Suprapubic skin (tissue), 4 donors: ENCODE results near the gene GXYLT2. TPM values are rescaled to one million over a fixed set of nuclear protein-coding genes. Genes with fewer than 3 reads are reported as not detected.

Source experiments
- DNase-seq, 2 donors: peaks; one replicate each; pipeline ENCODE4 v3.0.0-alpha.2; 2019; ENCODE audit warnings: low spot score in 2 of 2
- H3K27ac ChIP-seq: fragments of 200-600 bp; sonication (generic); one replicate; pipeline ENCODE4 v1.5.1; 2019
- H3K27me3 ChIP-seq: fragments of 200-600 bp; sonication (generic); one replicate; pipeline ENCODE4 v1.5.1; 2019
- H3K36me3 ChIP-seq: fragments of 200-600 bp; sonication (generic); one replicate; pipeline ENCODE4 v1.5.1; 2019
- H3K4me1 ChIP-seq: fragments of 200-600 bp; sonication (generic); one replicate; pipeline ENCODE4 v1.5.1; 2019
- H3K4me3 ChIP-seq: fragments of 200-600 bp; sonication (generic); one replicate; pipeline ENCODE4 v1.5.1; 2019; ENCODE audit warnings: mild to moderate bottlenecking
- H3K9me3 ChIP-seq: fragments of 200-600 bp; sonication (generic); one replicate; pipeline ENCODE4 v1.5.1; 2019
- EP300 ChIP-seq: sonication (generic); formaldehyde crosslinking; IDR thresholded peaks from one replicate; pipeline ENCODE4 v1.6.1; 2017; ENCODE audit warnings: antibody characterized with exemption
- POLR2A ChIP-seq, 2 donors: fragments of 450-650 bp; IDR thresholded peaks; one replicate each; pipeline ENCODE4 v1.6.1; 2017; ENCODE audit warnings: antibody characterized with exemption in 2 of 2, mild to moderate bottlenecking in 2 of 2, moderate library complexity in 2 of 2
- POLR2AphosphoS5 ChIP-seq, 3 donors: sonication (generic); formaldehyde crosslinking; IDR thresholded peaks; one replicate each; pipeline ENCODE4 v1.6.1; 2017; ENCODE audit warnings: antibody characterized with exemption in 3 of 3
- WGBS: methylation state at CpG from one replicate; pipeline ENCODE4 v1.1.5; 2018; 5-methylcytosine and 5-hydroxymethylcytosine counted together
- total RNA-seq, 4 donors: library from RNA; depleted of rRNA; stranded (reverse); fragments of >200 nt; gene quantifications; one replicate each; pipeline ENCODE4 v1.1.0, GENCODE V29; 2016
- TF ChIP-seq, protein P1 (sequence below), 2 donors: fragments of 200-600 bp in 1 of 2; fragments of 450-650 bp in 1 of 2; sonication (generic) in 1 of 2; IDR thresholded peaks; one replicate each; pipeline ENCODE4 v1.5.1; 2016 to 2019; ENCODE audit warnings: antibody characterized with exemption in 2 of 2, mild to moderate bottlenecking in 1 of 2, moderate library complexity in 1 of 2

The GXYLT2 gene
- total RNA-seq, 4 donors from 2014 or later, result 0.72 to 18.6 (median 2.1) TPM

- H3K36me3 ChIP-seq, result no peaks in the 10 kb centered on the region
- 61% methylated on average over 4 of the region's 4 CpGs for WGBS
These were observed 9.3 kb downstream of the GXYLT2 start for GRCh38 chr3:72896996-72897757.

GRCh38 chr3:72897758-72898007 lies 9.8 kb downstream of the GXYLT2 start:
- Histone ChIP-seq H3K9me3 (no peaks in the 10 kb centered on the region), H3K36me3 (no peaks in the 10 kb centered on the region), H3K4me1 (peaks cover 4% of the 10 kb centered on the region), H3K27ac (no peak overlapping the region), H3K27me3 (no peaks in the 10 kb centered on the region), H3K4me3 (no peak overlapping the region)
- TF ChIP-seq EP300, result no peak
- TF ChIP-seq POLR2AphosphoS5 (IDR thresholded peaks at IDR 0.05), result no peak
- TF ChIP-seq, protein P1, sequence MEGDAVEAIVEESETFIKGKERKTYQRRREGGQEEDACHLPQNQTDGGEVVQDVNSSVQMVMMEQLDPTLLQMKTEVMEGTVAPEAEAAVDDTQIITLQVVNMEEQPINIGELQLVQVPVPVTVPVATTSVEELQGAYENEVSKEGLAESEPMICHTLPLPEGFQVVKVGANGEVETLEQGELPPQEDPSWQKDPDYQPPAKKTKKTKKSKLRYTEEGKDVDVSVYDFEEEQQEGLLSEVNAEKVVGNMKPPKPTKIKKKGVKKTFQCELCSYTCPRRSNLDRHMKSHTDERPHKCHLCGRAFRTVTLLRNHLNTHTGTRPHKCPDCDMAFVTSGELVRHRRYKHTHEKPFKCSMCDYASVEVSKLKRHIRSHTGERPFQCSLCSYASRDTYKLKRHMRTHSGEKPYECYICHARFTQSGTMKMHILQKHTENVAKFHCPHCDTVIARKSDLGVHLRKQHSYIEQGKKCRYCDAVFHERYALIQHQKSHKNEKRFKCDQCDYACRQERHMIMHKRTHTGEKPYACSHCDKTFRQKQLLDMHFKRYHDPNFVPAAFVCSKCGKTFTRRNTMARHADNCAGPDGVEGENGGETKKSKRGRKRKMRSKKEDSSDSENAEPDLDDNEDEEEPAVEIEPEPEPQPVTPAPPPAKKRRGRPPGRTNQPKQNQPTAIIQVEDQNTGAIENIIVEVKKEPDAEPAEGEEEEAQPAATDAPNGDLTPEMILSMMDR (IDR thresholded peaks at IDR 0.05), result no peak
- TF ChIP-seq POLR2A (IDR thresholded peaks at IDR 0.05), result no peak
- DNase-seq, result no peak

More at GRCh38 chr3:72896996-72897757, 9.3 kb downstream of the GXYLT2 start:
- TF ChIP-seq POLR2AphosphoS5 (IDR thresholded peaks at IDR 0.05), result no peak
- TF ChIP-seq POLR2A (IDR thresholded peaks at IDR 0.05), result no peak
- Histone ChIP-seq H3K4me1 (peaks cover 4% of the 10 kb centered on the region), H3K9me3 (no peaks in the 10 kb centered on the region), H3K27me3 (no peaks in the 10 kb centered on the region), H3K4me3 (no peak overlapping the region), H3K27ac (no peak overlapping the region)
- no peak for DNase-seq

GRCh38 chr3:72899349-72899765 lies 11.5 kb downstream of the GXYLT2 start:
- 52% methylated on average over 6 of the region's 6 CpGs for WGBS
- H3K27me3 ChIP-seq, result no peaks in the 10 kb centered on the region
- no peak overlapping the region for H3K27ac ChIP-seq
- no peak overlapping the region for H3K4me3 ChIP-seq
- no peaks in the 10 kb centered on the region for H3K36me3 ChIP-seq
- no peaks in the 10 kb centered on the region for H3K9me3 ChIP-seq
- no peaks in the 10 kb centered on the region for H3K4me1 ChIP-seq
- TF ChIP-seq, protein P1 (IDR thresholded peaks at IDR 0.05), result no peak
- TF ChIP-seq POLR2AphosphoS5 (IDR thresholded peaks at IDR 0.05) (no peak), EP300 (no peak), POLR2A (IDR thresholded peaks at IDR 0.05) (no peak)
- DNase-seq, result no peak

- no peaks in the 10 kb centered on the region for H3K4me1 ChIP-seq
- no peaks in the 10 kb centered on the region for H3K27me3 ChIP-seq
- H3K27ac ChIP-seq, result no peak overlapping the region
- H3K9me3 ChIP-seq, result no peaks in the 10 kb centered on the region
- no peaks in the 10 kb centered on the region for H3K36me3 ChIP-seq
- 84% methylated on average over 7 of the region's 7 CpGs for WGBS
- no peak for DNase-seq
- no peak overlapping the region for H3K4me3 ChIP-seq
- TF ChIP-seq, protein P1 (IDR thresholded peaks at IDR 0.05), result no peak
- TF ChIP-seq EP300, result no peak
- no peak for TF ChIP-seq POLR2A (IDR thresholded peaks at IDR 0.05)
- no peak for TF ChIP-seq POLR2AphosphoS5 (IDR thresholded peaks at IDR 0.05)
These were observed 12.2 kb downstream of the GXYLT2 start for GRCh38 chr3:72900048-72900447.

DNA sequence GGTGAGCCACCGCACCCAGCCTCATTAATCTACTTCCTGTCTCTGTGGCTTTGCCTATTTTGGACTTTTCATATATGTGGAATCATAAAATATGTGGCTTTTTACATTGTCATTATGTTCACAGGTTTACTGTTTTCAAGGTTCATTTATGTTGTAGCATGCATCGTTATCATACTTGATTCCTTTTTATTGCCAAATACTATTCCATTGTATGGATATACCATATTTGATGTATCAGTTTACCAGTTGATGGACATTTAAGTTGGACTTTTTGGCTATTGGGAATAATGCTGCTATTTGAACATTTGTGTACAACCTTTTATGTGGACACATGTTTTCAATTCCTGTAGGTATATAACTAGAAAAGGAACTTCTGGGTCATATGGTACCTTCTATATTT lies 14.0 kb downstream of the GXYLT2 start:
- Histone ChIP-seq H3K4me1 (peaks cover 4% of the 10 kb centered on the region), H3K4me3 (no peak overlapping the region), H3K36me3 (no peaks in the 10 kb centered on the region), H3K27me3 (no peaks in the 10 kb centered on the region), H3K27ac (no peak overlapping the region), H3K9me3 (no peaks in the 10 kb centered on the region)
- TF ChIP-seq POLR2AphosphoS5 (IDR thresholded peaks at IDR 0.05), result no peak
- WGBS, result 95% methylated on average over 2 of the region's 2 CpGs
- DNase-seq, result no peak

- Histone ChIP-seq H3K4me1 (peaks cover 14% of the 10 kb centered on the region), H3K9me3 (no peaks in the 10 kb centered on the region), H3K4me3 (no peak overlapping the region), H3K36me3 (no peaks in the 10 kb centered on the region), H3K27ac (no peak overlapping the region), H3K27me3 (no peaks in the 10 kb centered on the region)
- 76% methylated on average over 3 of the region's 3 CpGs for WGBS
- TF ChIP-seq POLR2A (IDR thresholded peaks at IDR 0.05), result no peak
- TF ChIP-seq, protein P1 (IDR thresholded peaks at IDR 0.05), result no peak
- TF ChIP-seq EP300, result no peak
- TF ChIP-seq POLR2AphosphoS5 (IDR thresholded peaks at IDR 0.05), result no peak
- no peak for DNase-seq
These were observed 15.2 kb downstream of the GXYLT2 start for GRCh38 chr3:72903004-72903403.
